NCI-H2029 treated with DMSO at 0.1 percent for 48 hours (cell line): ENCODE measurements around the gene PLTP.
"Not testable (repeated sequence)": the region's sequence is repeated elsewhere in the genome, so short reads cannot be mapped to it uniquely, and the experiment has no call there.

ENCODE experiments used
- DNase-seq: peaks from one replicate; lab custom pipeline; 2025; lab: John Stamatoyannopoulos, UW

PLTP gene, protein sequence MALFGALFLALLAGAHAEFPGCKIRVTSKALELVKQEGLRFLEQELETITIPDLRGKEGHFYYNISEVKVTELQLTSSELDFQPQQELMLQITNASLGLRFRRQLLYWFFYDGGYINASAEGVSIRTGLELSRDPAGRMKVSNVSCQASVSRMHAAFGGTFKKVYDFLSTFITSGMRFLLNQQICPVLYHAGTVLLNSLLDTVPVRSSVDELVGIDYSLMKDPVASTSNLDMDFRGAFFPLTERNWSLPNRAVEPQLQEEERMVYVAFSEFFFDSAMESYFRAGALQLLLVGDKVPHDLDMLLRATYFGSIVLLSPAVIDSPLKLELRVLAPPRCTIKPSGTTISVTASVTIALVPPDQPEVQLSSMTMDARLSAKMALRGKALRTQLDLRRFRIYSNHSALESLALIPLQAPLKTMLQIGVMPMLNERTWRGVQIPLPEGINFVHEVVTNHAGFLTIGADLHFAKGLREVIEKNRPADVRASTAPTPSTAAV

DNA sequence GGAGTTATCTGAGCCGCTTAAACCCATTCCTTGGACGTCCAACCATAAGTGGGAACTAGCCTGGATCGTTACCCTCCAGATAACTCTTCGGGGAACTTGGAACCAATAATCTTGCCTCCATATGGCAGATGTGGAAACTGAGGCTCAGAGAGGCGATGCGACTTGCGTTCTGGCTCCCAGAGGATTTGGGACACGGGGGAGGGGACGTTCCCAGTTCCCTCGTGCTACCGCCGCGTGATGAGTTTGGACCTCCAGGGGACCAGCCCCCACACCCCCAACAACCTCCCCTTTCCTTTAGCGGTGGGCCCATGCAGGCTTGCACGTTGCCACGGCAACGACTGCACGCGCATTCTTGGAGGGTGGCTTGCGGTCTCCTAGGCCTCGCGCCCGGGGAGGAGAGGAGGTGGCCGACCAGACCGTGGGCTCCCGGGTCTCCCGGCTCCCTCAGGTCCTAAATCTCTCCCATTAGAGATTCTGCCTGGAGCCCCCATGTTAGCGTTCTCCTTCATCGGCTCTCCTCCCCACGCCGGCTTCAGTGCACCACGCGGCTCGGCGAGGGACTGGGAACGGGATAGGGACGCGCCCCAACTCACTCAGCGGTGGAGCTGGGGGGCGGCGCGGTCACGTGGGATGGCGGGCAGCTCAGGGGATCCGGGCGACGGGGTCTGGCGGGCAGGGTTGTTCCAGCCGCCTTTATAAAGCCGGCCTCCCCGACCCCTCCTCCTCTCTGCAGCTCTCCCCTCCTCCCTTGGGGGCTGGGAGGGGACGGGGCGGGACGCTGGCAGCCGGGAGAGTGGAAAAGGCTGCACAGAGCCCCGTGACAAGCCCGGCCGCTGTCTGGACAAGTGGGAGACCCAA lies at the start of gene PLTP:
TSS of gene PLTP (minus strand) at position 670 of the 858 bp plus-strand sequence. CDS start 703 bp downstream, outside the sequence.
- DNase-seq, result no peak

DNA sequence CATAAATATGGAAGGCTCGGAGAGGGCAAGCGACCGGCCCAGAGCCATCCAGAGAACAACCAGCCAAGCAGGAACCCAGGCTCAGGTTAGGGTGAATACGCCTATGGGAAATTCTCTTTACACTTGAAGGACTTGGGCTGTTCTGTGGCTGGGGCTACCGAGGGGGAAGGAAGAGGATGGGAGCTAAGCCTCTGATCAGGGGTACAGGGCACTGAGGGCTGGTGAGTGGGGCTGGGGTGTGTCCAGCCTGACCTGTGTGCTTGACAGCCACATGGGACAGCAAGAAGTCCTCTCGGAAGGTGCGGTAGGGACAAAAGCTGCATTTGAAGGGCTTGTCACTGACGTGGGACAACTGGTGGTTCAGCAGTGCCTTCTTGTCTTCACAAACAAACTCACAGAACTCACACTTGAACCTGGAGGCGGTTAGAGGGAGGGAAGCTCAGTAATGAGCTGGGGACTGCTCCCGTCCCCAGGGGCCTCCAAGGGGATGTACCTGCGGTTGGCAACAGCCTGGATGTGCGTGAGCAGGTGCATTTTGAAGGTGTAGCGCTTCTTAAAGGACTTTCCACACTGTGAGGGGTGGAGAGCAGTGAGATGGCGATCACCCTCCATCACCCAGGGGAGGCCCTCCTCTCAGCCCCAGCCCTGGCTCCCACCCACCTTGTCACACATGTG lies 48.1 kb upstream of the PLTP start:
- no peak for DNase-seq

DNA sequence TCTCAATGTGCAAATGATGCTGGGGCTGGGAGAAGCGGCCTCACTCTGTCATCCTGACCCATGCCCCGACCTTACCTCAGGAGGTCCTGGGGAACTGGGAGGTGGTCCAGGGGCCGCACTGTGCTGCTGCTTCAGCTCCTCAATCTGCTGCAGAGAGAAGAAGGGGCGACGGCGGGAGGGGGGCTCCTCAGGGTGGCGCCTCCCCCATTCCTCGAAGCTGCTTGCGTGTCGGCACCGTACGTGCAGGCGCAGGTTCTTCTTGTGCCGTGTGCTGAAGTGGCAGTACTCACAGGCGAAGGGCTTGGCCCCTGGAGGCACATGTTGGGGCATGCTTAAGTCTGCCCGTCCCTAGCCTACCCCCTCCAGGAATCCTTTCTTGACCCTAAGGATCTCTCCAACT lies 47.2 kb upstream of the PLTP start:
- no peak for DNase-seq

DNA sequence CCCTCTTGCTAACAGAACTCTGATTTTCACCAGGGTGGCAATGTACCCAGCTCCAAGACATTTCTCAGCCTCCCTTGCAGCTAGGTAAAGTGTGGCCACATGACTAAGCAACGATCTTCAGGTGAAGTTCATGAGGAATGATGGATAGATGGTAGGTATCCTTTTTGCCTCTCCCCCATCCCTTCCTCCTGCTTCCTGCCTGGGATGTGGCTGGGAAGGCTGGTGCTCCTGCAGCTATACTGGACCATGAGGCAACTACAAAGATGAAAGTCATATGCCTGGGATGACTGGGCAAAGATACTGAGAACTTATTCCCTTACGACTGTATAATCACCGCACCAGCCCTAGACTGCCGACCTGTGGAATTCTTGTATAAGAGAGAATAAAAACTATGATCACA lies 46.6 kb upstream of the PLTP start:
- DNase-seq, result no peak

DNA sequence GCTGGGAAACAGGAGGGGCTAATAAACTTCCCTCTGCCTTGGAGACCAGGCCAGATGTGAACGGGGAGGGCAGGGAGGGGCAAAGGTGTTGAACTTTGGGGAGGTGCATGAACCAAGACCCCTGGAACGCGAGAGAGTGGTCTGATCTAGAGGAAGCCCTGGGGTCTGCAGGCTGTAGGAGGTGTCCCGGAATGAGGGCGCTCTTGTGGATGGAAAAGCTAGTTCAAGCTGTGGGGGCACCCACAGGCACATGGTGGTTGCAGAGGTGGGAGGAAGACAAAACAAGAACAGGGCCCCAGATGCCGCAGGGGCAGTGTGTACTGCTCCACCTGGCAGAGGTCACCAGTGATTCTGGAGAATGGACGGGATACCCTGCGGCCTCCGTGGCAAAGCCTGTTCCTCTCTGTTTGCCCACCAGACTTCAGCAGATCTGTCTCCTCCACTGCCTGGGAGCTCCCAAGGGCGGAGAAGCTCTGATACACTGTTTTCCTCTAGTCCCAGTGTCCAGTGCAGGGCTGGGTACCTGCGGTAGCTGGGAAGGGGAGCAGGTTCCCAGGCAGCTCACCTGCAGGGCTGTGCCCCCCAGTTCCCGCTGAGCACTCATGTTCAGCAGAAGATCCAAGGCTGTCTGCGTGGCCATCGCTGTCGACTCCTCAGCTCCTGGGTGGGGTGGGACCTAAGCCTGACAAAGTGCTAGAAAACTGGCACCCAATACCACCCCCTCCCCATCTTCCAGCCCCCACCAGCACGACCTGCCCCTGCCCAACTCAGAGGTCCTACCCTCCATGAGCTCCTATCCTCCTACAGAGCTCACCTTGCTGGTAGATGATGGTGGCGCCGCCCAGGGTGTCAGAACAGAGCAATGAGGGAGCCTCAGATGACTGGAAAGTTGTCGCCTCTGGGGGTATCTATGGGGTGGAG lies 45.3 kb upstream of the PLTP start:
- no peak for DNase-seq

DNA sequence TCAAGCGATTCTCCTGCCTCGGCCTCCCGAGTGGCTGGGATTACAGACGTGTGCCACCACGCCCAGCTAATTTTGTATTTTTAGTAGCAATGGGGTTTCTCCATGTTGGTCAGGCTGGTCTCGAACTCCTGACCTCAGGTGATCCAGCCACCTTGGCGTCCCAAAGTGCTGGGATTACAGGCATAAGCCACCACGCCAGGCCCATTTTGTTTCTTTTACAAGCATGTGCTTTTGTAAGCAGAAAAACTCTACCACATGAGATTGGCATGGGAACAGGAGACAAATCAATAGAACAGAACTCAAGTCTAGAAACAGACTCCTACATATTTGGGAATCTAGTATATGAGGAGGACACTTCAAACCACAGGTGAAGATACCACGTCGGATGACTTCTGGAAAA lies 44.4 kb upstream of the PLTP start:
- not testable (repeated sequence) for DNase-seq

DNA sequence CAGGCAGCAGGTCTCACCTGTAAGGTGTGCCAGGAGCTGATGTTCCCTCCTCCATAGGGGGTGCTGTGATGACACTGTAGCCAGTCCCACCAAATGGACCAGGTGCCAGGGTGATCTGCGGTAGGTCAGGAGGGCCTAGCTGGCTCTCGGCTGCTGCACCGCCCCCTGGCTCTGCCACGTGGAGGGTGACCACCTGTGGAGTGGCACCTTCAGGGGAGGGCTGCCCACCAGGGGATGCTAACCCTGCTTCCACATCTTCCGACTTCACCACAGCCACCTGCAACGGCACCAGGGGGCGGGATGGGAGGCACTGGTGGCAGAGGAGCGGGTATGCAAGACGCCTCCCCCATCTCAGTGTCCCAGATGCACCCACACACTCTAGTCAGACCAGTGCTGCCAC lies 41.7 kb upstream of the PLTP start:
- DNase-seq, result no peak

DNA sequence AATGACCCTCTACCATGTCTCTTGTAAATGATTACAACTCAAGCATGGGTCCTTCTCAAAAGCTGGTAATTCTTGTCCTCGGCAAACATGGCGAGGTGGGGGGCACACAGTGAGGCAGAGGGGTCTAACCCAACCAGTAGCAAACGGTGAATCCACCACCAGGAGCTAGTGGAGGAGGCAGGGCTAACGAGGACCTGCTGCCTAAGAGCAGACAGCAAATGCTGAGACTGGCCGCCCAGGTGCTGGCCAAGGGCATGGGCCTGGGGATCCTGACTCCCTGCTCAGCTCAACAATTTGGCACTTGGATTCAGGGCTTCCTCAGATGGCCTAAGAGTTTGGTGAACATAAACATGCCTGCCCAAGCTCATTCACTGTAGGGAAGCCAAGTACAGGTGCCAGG lies 40.9 kb upstream of the PLTP start:
- DNase-seq, result no peak

DNA sequence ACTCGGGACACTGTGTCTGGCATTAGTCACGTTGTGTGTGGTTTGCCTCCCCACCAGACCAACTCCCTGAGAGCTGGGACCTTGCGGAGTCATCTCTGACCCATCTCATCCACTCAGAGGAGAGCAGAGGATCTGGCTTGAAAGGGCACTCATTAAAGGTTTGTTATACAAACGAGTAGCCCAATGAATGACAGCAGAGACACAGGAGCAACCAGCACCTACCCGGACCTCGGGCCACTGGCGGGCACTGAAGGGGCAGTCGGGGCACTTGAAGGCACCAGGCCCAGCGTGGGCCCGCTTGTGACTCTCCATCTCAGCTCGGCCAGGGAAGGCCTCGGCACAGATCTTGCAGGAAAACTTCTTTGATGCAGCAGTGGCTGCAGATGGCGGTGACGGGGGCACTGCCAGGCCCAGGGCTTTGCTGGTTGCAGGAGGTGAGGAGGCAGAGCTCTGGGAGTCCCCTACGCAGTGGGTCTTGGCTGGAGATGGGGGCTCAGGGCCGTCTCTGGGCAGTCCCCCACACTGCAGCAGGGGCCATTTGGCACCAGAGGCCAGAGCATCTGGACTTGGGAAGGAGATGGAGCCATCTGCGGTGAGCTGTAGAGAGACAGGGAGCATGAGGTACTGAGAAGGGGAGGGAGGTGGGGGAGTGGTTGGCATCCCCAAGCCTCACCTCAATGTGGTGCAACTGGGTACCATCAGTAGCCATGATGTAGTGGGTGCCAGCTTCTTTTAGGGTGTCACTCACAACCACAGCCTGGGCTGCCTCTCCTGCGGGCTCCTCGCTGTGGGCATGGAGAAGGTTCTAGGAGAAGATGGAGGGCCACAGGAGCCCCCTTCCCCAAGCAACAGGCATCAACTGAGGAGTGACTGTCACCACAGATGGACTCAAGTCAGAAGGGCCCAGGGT lies 40.2 kb upstream of the PLTP start:
- DNase-seq, result no peak

DNA sequence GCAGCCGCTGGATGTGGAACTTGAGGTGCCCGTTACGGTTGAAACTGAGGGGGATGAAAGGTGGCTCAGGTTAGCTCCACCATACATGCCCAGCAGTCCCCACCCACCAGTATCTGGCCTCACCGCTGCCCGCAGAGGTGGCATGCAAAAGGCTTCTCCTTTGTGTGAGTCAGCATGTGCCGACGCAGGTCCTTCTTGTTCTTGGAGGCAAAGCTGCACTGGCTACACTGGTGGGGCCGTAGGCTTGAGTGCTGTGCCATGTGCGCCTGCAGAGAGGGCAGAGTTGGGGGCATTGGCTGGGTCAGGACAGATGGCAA lies 38.3 kb upstream of the PLTP start:
- no peak for DNase-seq

DNA sequence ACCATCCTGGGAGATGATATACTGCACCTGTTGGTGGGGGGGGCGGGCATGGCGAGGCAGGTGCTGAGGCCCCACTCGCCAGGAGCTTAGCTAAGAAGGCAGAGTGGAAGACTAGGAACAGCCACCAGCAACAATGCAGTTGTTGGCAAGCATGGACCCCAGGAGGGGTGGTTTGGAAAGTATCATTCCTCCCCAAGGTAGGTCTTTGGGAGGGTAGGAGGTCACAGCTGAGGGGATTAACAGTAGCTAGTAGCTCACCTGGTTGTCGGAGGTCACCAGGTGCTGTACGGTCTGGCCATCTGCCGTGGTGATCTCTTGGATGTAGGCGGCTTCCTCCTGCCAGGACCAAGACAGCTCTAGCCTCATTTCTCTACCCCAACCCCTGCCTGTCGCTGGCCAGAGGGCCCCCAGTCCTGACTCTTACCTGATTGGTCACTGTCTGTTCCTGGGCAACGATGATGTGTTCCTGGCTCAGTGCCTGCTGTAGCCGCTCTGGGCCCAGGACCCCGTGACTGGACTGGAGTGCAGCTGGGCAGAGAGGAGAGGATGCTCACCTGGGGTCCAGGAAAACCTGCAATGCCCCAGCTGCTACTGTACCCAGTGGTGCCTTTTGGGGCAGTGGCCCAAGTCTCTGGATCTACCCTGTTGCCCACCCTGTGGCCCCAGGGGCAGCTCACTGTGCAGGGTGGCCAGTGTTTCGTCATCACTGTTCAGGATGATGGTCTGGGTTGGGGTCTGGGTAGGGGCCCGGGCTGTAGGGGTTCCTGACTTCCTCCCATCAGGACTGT lies 37.8 kb upstream of the PLTP start:
- no peak for DNase-seq

DNA sequence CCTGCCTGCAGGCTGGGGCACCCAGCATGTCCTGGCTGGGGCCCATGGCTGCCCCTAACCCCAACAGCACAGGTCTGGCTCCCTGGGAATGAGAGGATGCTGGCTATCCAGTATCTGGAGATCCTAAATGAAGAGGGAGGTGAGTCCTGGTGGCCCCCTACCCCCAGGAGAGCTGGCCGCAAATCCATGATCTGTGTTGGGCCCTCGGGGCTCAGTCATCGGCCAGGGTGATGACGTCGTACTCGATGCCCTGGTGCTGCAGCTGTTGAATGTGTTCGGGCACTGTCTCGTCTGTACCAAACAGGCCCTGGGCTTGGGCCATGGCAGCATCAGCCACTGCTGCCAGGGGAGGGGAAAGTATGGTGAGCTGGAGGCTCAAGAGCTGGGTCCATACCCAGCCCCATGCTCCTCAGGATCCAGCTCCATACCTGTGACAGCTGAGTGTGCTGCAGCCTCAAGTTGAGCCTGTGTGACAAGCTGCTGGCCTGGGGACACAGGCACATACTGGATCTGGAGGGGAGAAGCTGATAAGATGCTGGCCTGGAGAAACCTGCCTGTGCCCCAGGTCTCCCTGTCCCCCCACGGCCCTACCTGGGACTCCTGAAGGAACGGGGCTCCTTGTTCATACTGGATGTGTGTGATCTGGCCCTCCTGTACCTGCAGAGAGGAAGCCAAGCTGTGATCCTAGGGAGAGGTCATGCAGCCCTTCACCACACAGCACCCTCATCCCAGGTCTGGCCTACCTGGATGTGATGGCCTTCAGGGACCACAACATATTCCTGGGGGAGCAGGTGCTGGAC lies 37.0 kb upstream of the PLTP start:
- DNase-seq, result no peak

DNA sequence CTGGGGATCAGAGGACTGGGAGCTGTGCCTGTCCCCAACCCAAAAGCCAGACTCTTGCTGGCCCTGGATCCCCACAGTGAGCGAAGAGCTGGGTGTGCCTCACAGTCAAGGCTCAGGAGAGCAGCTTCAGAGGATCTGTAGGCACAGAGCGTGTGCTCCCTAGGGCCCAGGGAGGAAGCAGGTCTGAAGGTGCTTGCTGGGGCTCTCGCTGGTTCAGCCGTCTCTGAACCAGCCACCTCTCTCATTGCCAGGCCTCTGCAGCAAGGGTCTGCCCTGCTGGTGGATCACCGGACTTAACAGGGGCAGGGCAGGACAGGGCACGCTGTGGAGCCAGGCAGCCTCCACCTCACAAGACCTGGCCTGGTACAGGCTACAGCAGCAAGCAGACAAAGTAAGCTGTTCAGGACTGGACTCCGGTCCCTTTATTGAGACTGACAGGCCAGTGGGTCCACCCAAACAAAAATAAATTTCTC lies 36.3 kb upstream of the PLTP start:
- DNase-seq, result no peak

DNA sequence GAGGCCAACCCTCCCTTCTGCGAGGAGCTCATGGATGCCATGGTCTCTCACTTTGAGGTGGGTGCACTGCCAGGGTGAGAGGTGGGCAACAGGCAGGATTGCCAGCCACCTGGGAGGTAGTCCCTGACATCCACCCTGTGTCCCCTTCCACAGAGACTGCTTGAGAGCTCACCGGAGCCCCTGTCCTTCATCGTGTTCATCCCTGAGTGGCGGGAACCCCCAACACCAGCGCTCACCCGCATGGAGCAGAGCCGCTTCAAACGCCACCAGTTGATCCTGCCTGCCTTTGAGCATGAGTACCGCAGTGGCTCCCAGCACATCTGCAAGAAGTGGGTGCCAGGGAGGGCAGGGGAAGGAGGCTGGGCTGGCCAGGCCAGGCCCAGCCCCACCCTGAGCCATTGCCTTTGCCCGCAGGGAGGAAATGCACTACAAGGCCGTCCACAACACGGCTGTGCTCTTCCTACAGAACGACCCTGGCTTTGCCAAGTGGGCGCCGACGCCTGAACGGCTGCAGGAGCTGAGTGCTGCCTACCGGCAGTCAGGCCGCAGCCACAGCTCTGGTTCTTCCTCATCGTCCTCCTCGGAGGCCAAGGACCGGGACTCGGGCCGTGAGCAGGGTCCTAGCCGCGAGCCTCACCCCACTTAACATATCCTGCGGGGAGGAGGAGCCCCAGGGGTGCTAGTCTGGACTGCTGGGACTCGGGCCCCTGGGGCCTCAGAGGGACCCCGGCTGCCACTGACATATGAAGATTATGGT lies 35.3 kb upstream of the PLTP start:
- no peak for DNase-seq

DNA sequence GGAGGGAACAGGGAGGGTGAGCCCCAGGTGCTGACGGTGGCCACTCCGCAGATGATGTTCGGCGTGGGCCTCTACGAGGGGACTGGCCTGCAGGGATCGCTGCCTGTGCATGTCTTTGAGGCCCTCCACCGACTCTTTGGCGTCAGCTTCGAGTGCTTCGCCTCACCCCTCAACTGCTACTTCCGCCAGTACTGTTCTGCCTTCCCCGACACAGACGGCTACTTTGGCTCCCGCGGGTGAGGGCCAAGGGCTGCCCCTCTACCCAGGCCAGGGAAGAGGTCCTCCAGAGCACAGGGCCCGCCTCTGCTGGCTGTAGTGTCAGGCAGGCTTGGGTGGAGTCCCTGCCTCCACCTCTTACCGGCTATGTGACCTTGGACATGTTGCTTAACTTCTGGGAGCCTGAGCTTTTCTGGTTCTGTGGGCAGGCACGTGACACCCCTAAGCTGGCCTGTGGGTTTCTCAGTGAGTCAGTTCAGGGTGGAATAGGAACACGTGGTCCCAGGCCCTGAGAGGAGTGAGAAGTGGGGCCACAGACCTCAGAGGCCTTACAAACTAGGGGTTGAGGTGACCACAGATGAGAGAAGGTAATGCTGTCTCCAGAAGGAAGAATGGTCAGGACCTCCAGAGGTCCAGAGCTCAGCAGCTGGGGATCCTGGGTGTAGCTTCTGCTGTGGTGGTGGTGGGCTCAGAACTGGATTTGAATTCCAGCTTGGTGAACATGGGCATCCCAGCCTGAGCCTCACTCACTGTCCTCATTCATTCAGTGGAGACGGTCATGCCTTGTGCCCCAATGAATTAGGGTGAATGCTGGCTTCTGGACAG lies 34.4 kb upstream of the PLTP start:
- no peak for DNase-seq

DNA sequence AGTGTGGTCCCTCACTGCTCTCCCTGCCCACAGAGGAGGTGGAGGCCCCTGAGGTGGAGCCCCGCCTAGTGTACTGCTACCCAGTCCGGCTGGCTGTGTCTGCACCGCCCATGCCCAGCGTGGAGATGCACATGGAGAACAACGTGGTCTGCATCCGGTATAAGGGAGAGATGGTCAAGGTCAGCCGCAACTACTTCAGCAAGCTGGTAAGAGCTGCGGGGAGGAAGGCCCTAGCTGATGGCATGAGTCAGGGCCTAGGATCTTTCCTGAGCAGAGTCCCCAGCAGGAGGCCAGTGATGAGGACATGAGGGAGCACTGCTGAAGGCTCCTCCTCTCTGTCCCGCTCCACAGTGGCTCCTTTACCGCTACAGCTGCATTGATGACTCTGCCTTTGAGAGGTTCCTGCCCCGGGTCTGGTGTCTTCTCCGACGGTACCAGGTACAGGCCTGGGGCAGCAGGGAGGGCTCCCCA lies 33.8 kb upstream of the PLTP start:
- no peak for DNase-seq
